Measurements from ENCODE around the gene LRTM2.

GRCh38 chr12:1821805-1822204 lies 1.4 kb downstream of the LRTM2 start:
- TF ChIP-seq POLR2A (IDR thresholded peaks at IDR 0.05): no peak
- TF ChIP-seq, protein P1, sequence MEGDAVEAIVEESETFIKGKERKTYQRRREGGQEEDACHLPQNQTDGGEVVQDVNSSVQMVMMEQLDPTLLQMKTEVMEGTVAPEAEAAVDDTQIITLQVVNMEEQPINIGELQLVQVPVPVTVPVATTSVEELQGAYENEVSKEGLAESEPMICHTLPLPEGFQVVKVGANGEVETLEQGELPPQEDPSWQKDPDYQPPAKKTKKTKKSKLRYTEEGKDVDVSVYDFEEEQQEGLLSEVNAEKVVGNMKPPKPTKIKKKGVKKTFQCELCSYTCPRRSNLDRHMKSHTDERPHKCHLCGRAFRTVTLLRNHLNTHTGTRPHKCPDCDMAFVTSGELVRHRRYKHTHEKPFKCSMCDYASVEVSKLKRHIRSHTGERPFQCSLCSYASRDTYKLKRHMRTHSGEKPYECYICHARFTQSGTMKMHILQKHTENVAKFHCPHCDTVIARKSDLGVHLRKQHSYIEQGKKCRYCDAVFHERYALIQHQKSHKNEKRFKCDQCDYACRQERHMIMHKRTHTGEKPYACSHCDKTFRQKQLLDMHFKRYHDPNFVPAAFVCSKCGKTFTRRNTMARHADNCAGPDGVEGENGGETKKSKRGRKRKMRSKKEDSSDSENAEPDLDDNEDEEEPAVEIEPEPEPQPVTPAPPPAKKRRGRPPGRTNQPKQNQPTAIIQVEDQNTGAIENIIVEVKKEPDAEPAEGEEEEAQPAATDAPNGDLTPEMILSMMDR (IDR thresholded peaks at IDR 0.05): no peak

All from transverse colon (tissue), 3 donors.